Naive thymus-derived CD8-positive, alpha-beta T cell (primary cell): ENCODE results near the gene JCAD. TPM values are rescaled to one million over a fixed set of nuclear protein-coding genes. Genes with fewer than 3 reads are reported as not detected.
A peak's percentile ranks its signal among the peaks of the same experiment; 100 is the strongest.
"Not testable (repeated sequence)": the region's sequence is repeated elsewhere in the genome, so short reads cannot be mapped to it uniquely, and the experiment has no call there.

Source experiments
- ATAC-seq, 2 donors: fragments of 150-1000 bp; cut with Tn5 transposase in 1 of 2; sonication (Bioruptor Pico), chemical (Tn5 transposase) in 1 of 2; 1 replicate in 1 of 2; 2 replicates in 1 of 2; pipeline ENCODE4 v1.10.0; 2021; ENCODE audit warnings: mild to moderate bottlenecking in 2 of 2, moderate library complexity in 2 of 2
- POLR2A ChIA-PET: fragments of 350-600 bp; sonication (Branson Sonifier 250); formaldehyde crosslinking; loops from one replicate; lab custom pipeline; 2021; ENCODE audit warnings: antibody characterized with exemption; lab: Charles Lee
- DNase-seq, 10 donors: peaks; one replicate each; pipeline versions ENCODE4 v3.0.0 to v3.0.0-alpha.2; 2020 to 2022
- H3K27ac Mint-ChIP-seq, 10 donors: one replicate each; pipeline ENCODE4 v1.8.0; 2020 to 2022; ENCODE audit warnings: mild to moderate bottlenecking in 10 of 10, mixed read lengths in 10 of 10, moderate library complexity in 4 of 10, inconsistent platforms in 1 of 10
- H3K27me3 Mint-ChIP-seq, 5 donors: one replicate each; pipeline ENCODE4 v1.8.0; 2021 to 2022; ENCODE audit warnings: mixed read lengths in 5 of 5
- H3K36me3 Mint-ChIP-seq, 3 donors: one replicate each; pipeline ENCODE4 v1.8.0; 2020 to 2022; ENCODE audit warnings: mixed read lengths in 3 of 3, mild to moderate bottlenecking in 2 of 3, inconsistent platforms in 1 of 3
- H3K4me1 Mint-ChIP-seq, 4 donors: one replicate each; pipeline ENCODE4 v1.8.0; 2021 to 2022; ENCODE audit warnings: mixed read lengths in 4 of 4
- H3K4me3 Mint-ChIP-seq, 10 donors: one replicate each; pipeline ENCODE4 v1.8.0; 2020 to 2022; ENCODE audit warnings: mild to moderate bottlenecking in 10 of 10, mixed read lengths in 10 of 10, moderate library complexity in 6 of 10, inconsistent platforms in 1 of 10
- H3K9me3 Mint-ChIP-seq, 9 donors: one replicate each; pipeline ENCODE4 v1.8.0; 2020 to 2022; ENCODE audit warnings: mixed read lengths in 9 of 9, mild to moderate bottlenecking in 3 of 9, inconsistent platforms in 1 of 9, moderate library complexity in 1 of 9
- polyA plus RNA-seq, 3 donors: library from polyadenylated mRNA; unstranded; fragments of 300-500 nt; fragmentation: Illumina TruSeq; gene quantifications; one replicate each; pipeline ENCODE4 v1.2.3, GENCODE V29; 2021
- total RNA-seq, 8 experiments: library from RNA in 2 of 8; stranded (reverse) in 2 of 8; gene quantifications; one replicate each; pipeline ENCODE4 v1.2.3 and lab custom pipeline; 2021 to 2026

The JCAD gene
- total RNA-seq (not detected), polyA plus RNA-seq (not detected), total RNA-seq (lab: John Stamatoyannopoulos, UW) (0 to 0.17 (median 0.04) reads per million in 6 experiments)

- H3K4me1 Mint-ChIP-seq, result peaks cover 4 to 12% (median 9%) of the 10 kb centered on the region in 4 donors
- peak in 7 of 10 donors; percentile 13 to 55 (median 36) for DNase-seq
- H3K27me3 Mint-ChIP-seq, result peaks cover 48 to 87% (median 63%) of the 10 kb centered on the region in 5 donors
- H3K36me3 Mint-ChIP-seq, result peaks cover 0 to 3% (median 0%) of the 10 kb centered on the region in 3 donors
- POLR2A ChIA-PET, result no interaction called here
- peak within 1 kb of the TSS; percentile 53 to 87 (median 76) for H3K4me3 Mint-ChIP-seq
- H3K27ac Mint-ChIP-seq, result no peak within 1 kb of the TSS
- peaks cover 0 to 2% (median 0%) of the 10 kb centered on the region in 9 donors for H3K9me3 Mint-ChIP-seq
- ATAC-seq, result peak; percentile 72 to 93
Observed at GRCh38 chr10:30059209-30060107, at the start of gene JCAD. JCAD (minus strand) TSS chr10:30059586; CDS start chr10:30047812, 11,774 bp downstream.

GRCh38 chr10:30106987-30107386 is 47.6 kb upstream of the JCAD start:
- peaks cover 0 to 5% (median 0%) of the 10 kb centered on the region in 3 donors for H3K36me3 Mint-ChIP-seq
- ATAC-seq (no peak), DNase-seq (no peak)
- H3K9me3 Mint-ChIP-seq, result peaks cover 0 to 9% (median 1%) of the 10 kb centered on the region in 9 donors
- H3K27ac Mint-ChIP-seq, result no peak overlapping the region
- no peak overlapping the region for H3K4me3 Mint-ChIP-seq
- peaks cover 22 to 67% (median 26%) of the 10 kb centered on the region in 5 donors for H3K27me3 Mint-ChIP-seq
- POLR2A ChIA-PET, result no interaction called here
- no peaks in the 10 kb centered on the region for H3K4me1 Mint-ChIP-seq

- Mint-ChIP-seq H3K27ac (no peak overlapping the region), H3K9me3 (peaks cover 0 to 9% (median 0%) of the 10 kb centered on the region in 9 donors), H3K4me3 (no peak overlapping the region), H3K27me3 (peaks cover 16 to 58% (median 26%) of the 10 kb centered on the region in 5 donors), H3K4me1 (no peaks in the 10 kb centered on the region), H3K36me3 (peaks cover 0 to 5% (median 0%) of the 10 kb centered on the region in 3 donors)
- ATAC-seq, result no peak
- POLR2A ChIA-PET, result no interaction called here
- no peak for DNase-seq
Observed at GRCh38 chr10:30103595-30104320, 44.4 kb upstream of the JCAD start.

DNA sequence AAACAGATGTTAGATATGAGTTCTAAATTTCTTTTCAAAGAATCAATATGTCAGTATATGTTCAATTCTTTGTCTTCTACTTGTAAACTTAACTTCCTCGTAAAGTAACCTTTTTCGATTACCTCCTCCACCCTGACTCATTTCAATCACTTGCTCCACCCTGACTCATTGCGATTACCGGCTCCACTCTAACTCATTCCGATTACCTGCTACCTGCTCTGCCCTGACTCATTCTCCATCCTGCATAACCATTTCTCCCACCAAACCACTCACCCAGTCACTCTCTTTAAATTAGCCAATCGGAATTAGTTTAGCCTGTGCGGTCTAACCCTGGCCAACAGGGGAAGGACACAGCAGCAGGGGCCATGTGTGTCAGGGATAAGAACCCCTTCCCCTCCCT is 40.3 kb upstream of the JCAD start:
- DNase-seq, H3K9me3 Mint-ChIP-seq, H3K4me3 Mint-ChIP-seq, H3K36me3 Mint-ChIP-seq, H3K27ac Mint-ChIP-seq, ATAC-seq, POLR2A ChIA-PET, H3K4me1 Mint-ChIP-seq: not testable (repeated sequence)
- H3K27me3 Mint-ChIP-seq, result peaks cover 24 to 80% (median 40%) of the 10 kb centered on the region in 5 donors

GRCh38 chr10:30099101-30099500 is 39.7 kb upstream of the JCAD start:
- Mint-ChIP-seq H3K27me3 (peaks cover 21 to 79% (median 41%) of the 10 kb centered on the region in 5 donors), H3K27ac (no peak overlapping the region), H3K36me3 (peaks cover 0 to 4% (median 0%) of the 10 kb centered on the region in 3 donors), H3K4me3 (no peak overlapping the region), H3K9me3 (peaks cover 0 to 8% (median 0%) of the 10 kb centered on the region in 9 donors), H3K4me1 (no peaks in the 10 kb centered on the region)
- DNase-seq, result no peak
- POLR2A ChIA-PET, result no interaction called here
- ATAC-seq, result no peak

- H3K4me1 Mint-ChIP-seq, result no peaks in the 10 kb centered on the region
- peaks cover 0 to 5% (median 0%) of the 10 kb centered on the region in 9 donors for H3K9me3 Mint-ChIP-seq
- ATAC-seq (no peak), DNase-seq (no peak)
- H3K27me3 Mint-ChIP-seq, result peaks cover 16 to 78% (median 37%) of the 10 kb centered on the region in 5 donors
- H3K4me3 Mint-ChIP-seq, result no peak overlapping the region
- H3K27ac Mint-ChIP-seq, result no peak overlapping the region
- H3K36me3 Mint-ChIP-seq, result no peaks in the 10 kb centered on the region
- POLR2A ChIA-PET, result no interaction called here
Observed at GRCh38 chr10:30098629-30099028, 39.2 kb upstream of the JCAD start.

GRCh38 chr10:30096564-30096963 is 37.2 kb upstream of the JCAD start:
- H3K9me3 Mint-ChIP-seq, result no peaks in the 10 kb centered on the region
- ATAC-seq (no peak), DNase-seq (no peak)
- no peak overlapping the region for H3K4me3 Mint-ChIP-seq
- no peaks in the 10 kb centered on the region for H3K4me1 Mint-ChIP-seq
- H3K36me3 Mint-ChIP-seq, result no peaks in the 10 kb centered on the region
- POLR2A ChIA-PET, result no interaction called here
- H3K27ac Mint-ChIP-seq, result no peak overlapping the region
- H3K27me3 Mint-ChIP-seq, result peaks cover 13 to 80% (median 39%) of the 10 kb centered on the region in 5 donors

- POLR2A ChIA-PET, result no interaction called here
- Mint-ChIP-seq H3K36me3 (no peaks in the 10 kb centered on the region), H3K4me3 (no peak overlapping the region), H3K9me3 (no peaks in the 10 kb centered on the region), H3K27me3 (peaks cover 13 to 78% (median 37%) of the 10 kb centered on the region in 5 donors), H3K27ac (no peak overlapping the region), H3K4me1 (no peaks in the 10 kb centered on the region)
- ATAC-seq (no peak), DNase-seq (no peak)
Observed at GRCh38 chr10:30095631-30096422, 36.4 kb upstream of the JCAD start.

GRCh38 chr10:30094601-30095000 is 35.2 kb upstream of the JCAD start:
- no peak for DNase-seq
- Mint-ChIP-seq H3K4me3 (no peak overlapping the region), H3K36me3 (no peaks in the 10 kb centered on the region), H3K27me3 (peaks cover 8 to 65% (median 32%) of the 10 kb centered on the region in 5 donors), H3K27ac (peak overlapping the region in 1 of 10 donors; percentile 77), H3K9me3 (no peaks in the 10 kb centered on the region), H3K4me1 (no peaks in the 10 kb centered on the region)
- POLR2A ChIA-PET, result no interaction called here
- no peak for ATAC-seq

- no peaks in the 10 kb centered on the region for H3K36me3 Mint-ChIP-seq
- POLR2A ChIA-PET, result no interaction called here
- H3K4me1 Mint-ChIP-seq, result no peaks in the 10 kb centered on the region
- DNase-seq (no peak), ATAC-seq (no peak)
- H3K9me3 Mint-ChIP-seq, result no peaks in the 10 kb centered on the region
- no peak overlapping the region for H3K4me3 Mint-ChIP-seq
- no peak overlapping the region for H3K27ac Mint-ChIP-seq
- peaks cover 10 to 56% (median 32%) of the 10 kb centered on the region in 5 donors for H3K27me3 Mint-ChIP-seq
Observed at GRCh38 chr10:30093303-30093950, 34.0 kb upstream of the JCAD start.

DNA sequence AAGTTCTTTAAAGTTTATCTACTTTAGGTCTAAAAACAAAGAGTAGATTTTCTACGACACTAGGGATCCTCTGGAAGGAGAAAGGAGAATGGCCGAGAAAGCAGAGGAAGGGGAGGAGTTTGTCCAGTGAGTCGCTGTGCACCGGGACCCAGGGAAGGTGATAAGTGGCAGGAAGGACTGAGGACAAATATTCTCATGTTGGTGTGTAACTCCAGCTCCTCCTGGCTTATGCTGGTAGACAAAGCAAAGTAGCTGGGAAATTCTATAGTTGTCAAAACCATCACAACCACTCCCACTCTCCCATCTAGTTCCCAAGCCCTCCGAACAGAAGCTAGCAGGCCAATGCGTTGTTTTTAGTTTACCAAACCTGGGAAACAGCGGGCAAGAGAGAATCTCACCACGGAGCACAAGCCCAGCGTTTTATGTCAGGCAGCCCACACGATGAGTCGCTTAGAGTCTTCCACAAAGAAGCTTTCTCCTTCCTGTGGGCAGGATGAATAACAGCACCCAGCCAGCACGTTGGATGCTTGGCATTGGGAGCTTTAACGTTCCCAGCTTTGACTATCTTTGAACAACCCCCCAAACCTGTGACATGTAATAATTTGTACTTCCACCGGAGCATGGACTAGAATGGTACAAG is 32.9 kb upstream of the JCAD start:
- no peak for ATAC-seq
- no peaks in the 10 kb centered on the region for H3K36me3 Mint-ChIP-seq
- no peak overlapping the region for H3K4me3 Mint-ChIP-seq
- POLR2A ChIA-PET, result no interaction called here
- H3K27me3 Mint-ChIP-seq, result peaks cover 10 to 60% (median 32%) of the 10 kb centered on the region in 5 donors
- no peaks in the 10 kb centered on the region for H3K4me1 Mint-ChIP-seq
- no peak for DNase-seq
- H3K9me3 Mint-ChIP-seq, result no peaks in the 10 kb centered on the region
- no peak overlapping the region for H3K27ac Mint-ChIP-seq
